Stimulated activated CD4-positive, alpha-beta T cell treated with anti-CD3 and anti-CD28 coated beads, Interleukin-4, amount 100 ng/mL, for 24 hours (primary cell): ENCODE data around the gene OR2T10.
"Not testable (repeated sequence)": the region's sequence is repeated elsewhere in the genome, so short reads cannot be mapped to it uniquely, and the experiment has no call there.

Source experiments
- DNase-seq: peaks from one replicate; pipeline ENCODE4 v3.0.0-alpha.2; 2020

The OR2T10 gene

DNA sequence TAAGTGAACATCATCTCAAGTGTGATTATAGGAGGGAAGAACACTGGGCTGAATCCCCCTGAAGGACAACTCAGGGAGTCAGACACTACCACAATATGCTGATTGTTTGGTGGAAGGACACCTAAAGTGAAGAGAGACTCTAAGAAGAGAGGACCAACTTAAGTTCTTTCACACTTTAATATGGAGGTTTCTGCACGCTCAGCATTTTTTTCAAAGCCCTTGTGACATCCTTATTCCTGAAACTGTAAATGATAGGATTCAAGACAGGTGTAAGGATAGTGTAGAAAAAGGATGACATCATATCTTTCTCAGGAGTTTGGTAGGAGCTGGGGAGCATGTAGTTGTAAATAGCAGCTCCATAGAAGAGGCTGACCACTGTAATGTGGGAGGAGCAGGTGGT lies 4.8 kb downstream of the OR2T10 start:
- DNase-seq, result no peak

DNA sequence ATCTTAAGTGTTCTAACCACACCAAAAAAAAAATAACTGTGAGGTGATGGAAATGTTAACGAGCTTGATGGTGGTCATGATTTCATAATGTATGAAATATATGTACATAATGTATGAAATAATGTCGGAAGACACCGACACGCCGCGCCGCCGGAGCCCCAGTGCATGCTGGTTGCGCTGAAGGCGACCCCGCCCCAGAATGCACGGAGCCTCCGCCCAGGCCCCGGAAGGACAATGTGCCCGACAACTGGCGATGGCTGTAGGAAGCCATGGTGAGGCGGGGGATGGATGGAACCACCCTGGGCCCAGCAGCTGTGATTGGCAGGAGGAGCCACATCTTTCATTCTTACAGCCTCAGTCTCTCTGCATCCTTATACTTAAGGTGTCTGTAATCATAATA lies 7.4 kb downstream of the OR2T10 start:
- DNase-seq, result no peak

DNA sequence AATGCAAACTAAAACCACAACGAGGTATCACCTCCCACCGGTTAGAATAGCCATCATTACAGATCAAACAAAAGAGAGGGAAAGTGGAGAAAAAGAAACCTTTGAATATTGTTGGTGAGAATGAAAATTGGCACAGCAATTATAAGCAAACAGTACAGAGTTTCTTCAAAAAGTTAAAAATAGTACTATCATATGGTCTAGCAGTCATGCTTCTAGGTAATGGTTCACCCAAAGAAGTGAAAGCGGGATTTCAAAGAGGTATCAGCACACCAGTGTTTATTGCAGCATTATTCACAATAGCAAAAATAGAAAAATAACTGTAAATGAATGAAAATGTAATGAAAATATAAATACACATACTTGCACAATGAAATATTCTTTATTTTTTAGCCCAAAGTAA lies 8.2 kb downstream of the OR2T10 start:
- DNase-seq, result no peak

DNA sequence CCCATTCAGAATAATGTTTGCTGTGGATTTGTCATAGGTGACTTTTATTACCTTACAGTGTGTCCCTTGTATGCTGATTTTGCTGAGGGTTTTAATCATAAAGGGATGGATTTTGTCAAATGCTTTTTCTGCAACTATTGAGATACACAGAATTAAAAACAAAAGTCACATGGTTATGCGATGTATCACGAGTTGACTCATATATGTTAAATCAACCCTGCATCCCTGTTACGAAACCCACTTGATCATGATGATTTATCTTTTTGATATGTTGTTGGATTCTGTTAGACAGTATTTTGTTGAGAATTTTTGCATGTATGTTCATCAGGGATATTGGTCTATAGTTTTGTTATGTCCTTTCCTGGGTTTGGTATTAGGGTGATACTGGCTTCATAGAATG lies 12.2 kb downstream of the OR2T10 start:
- DNase-seq, result no peak

DNA sequence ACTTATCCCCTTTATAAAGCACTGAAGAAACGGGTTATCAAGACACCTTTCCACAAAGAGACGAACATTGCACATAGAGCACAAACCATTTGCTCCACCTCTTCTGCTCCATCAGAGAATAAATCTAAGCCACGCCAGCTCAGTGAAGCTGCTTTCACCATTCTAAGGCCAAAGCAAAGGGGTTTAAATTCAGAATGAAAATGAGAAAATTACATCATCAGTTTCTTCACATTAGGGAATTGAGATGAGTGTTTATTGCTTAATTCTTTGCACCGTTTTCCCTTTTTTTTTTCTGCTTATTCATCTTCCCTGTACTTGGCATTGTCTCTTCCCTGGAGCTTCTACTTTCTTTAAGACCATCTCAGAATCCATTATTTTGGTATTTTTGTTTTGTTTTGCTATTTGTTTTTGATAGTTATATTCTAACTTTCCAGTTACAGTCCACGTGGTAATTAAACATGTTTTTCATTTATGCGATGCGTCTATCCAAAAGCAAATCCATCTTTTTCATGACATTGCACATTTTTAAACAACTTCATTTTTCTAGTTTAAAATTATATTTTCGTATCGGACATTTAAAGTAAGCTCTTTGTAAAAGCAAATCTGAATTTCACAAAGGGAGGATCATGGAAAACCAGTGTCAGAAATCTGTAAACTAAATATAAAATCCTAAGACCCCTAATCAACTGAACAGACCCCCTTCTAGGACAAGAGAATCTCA lies 21.1 kb downstream of the OR2T10 start:
- DNase-seq, result no peak

DNA sequence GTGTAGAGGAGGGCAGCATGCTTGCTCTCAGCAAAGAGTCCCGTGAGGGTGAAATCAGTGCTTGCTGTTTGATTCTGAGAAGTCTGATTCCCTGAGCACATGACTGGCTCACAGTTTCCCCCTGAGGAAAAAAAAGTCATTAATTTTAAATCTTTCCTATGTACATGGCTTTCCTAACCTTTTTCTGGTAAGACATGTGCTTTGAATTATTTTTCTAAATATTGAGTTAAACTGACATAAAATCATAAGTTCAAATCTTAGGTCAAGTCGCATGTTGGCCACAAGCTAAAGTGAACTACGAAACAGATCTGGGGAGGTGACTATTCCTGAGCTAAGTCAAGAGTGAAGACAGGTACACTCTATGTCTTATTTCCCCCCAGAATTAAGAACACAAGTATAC lies 22.8 kb downstream of the OR2T10 start, which contains the start of gene OR2T34:
TSS of gene OR2T34 (minus strand) at position 101 of the 400 bp plus-strand sequence. CDS start at position 101, 0 bp downstream.
- DNase-seq, result not testable (repeated sequence)

DNA sequence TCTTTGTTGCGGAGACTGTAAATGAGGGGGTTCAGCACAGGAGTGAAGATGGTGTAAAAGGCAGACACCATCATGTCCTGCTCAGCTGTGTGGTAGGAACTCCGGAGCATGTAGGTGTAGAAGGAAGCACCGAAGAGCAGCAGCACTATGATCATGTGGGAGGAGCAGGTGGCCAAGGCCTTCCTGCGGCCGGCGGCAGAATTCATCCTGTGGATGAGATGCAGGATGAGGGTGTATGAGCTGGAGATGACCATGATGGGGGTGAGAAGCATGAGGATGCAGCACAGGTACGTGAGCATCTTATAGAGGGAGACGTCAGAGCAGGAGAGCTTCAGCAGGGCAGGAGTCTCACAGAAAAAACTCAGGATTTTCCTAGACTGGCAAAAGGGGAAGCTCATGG lies 23.6 kb downstream of the OR2T10 start:
- DNase-seq, result not testable (repeated sequence)

DNA sequence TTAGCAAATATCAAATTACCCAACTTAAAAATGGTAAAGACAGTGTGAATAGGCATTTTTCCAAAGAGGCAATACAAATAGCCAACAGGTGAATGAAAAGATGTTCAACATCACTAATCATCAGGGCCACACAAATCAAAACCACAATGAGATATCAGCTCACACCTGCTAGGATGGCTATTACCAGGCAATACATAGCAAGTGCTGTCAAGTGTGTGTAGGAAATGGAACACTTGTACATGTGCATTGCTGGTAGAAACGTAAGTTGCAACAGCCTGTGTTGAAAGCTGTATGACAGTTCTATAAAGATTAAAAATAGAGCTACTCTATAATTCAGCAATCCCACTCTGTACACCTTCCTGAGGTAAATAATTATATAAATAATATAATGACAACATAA lies 25.5 kb downstream of the OR2T10 start:
- DNase-seq, result not testable (repeated sequence)

DNA sequence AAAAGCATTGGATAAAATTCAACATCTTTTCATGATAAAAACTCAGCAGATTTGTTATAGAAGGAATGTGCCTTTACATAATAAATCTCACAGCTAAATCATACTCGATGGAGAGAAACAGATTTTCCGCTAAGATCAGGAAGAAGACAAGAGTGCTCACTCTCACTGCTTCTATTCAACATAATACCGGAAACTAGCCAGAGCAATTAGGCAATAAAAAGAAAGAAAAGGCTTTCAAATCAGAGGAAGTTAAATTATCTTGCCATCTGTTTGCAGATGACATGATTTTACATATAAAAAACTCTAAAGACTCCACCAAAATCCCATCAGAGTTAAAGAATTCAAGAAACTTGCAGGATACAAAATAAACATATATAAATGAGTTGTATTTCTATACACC lies 26.7 kb downstream of the OR2T10 start:
- DNase-seq, result not testable (repeated sequence)

DNA sequence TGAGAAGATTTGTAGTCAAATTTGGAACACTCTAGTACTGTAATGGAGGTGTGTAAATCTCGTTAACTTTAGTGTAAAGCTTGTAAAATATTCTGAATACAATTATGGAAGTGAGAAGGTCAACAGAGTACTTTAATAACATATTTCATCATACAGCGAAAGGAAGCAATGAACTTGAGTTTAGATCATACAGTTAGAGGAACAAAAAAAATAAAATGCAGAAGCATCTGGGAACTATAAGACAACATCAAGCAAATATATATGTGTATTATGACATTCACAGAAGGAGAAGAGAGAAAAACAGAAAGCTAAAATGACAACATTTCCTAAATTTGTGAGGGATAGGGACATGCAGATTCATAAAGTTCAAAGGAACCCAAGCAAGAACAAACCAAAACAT lies 28.5 kb downstream of the OR2T10 start:
- DNase-seq, result not testable (repeated sequence)

DNA sequence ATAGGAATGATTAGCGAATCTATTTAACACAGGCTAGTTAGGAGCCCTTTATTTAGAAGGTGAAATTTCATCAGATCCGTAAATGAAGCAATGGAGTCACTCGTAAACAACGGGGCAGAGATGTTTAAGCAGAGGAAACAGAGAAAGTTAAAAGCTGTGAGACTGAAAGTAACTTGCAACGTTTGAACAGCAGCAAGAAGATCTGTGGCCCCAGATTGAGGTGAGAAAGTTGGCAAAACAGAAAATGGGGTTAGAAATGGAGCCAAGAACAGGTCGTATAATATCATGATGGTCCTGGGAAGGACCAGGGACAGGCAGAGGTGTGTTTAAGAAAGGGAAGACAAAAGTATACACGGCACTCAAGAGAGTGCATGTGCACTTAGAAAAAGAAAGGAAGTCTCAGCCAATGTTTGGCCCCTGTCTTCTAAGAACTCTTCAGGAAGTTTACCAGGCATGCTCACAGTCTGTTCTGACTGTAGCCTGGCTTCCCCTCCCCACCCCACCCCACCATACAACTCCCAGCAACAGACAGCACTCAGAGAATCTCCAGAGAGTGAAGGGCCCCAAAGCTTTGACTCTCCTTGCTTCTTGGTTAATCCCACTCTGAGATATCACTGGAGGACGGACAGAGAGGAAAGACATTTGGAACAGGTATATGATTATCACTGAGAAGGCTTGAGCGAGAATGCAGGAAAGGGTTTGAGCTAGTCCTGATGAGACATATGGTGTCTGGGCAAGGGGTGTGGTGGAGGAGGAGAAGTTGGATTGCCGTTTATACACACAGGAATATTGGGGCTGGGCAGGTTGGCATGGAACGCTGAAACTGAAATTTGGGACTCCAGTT lies 31.7 kb downstream of the OR2T10 start:
- DNase-seq, result peak; percentile 4

DNA sequence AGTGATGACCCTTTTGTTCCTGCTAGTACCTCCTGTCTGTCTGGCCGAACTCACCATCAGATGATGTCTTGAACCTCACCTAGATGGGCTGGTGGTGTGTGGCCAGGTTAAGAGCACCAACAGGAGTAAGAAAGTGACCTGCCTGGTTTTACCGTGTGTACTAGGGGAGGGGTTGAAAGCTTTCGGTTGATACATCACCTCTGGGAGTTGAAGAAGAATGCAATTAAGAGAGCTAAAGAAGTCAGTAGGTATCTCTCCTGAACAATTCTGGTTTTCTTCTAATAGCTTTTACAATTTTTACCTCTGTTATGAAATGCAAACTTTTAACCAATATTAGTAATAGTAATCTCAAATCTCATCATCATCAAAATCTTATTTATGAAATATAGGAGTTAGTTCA lies 34.8 kb downstream of the OR2T10 start, which contains the start of gene OR2T29:
TSS of gene OR2T29 (minus strand) at position 101 of the 400 bp plus-strand sequence. CDS start 3,281 bp downstream, outside the sequence.
- not testable (repeated sequence) for DNase-seq

DNA sequence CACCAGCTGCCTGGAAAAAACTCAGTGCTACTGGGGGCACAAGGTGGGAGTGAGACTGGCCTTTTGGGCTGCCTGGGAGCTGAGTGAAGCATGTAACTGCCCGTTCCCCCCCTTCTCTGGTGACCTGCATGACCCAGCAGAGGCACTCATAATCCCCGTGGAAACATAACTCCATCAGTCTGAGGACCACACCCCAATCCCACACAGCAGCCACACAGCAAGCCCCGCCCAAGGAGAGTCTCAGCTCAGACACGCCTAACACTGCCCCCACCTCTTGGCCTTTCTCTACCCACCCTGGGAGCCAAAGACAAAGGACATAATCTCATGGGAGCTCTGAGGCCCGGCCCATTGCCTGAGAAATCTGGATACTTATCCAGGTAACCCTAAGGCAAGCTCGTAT lies 46.5 kb downstream of the OR2T10 start:
- DNase-seq, result not testable (repeated sequence)

DNA sequence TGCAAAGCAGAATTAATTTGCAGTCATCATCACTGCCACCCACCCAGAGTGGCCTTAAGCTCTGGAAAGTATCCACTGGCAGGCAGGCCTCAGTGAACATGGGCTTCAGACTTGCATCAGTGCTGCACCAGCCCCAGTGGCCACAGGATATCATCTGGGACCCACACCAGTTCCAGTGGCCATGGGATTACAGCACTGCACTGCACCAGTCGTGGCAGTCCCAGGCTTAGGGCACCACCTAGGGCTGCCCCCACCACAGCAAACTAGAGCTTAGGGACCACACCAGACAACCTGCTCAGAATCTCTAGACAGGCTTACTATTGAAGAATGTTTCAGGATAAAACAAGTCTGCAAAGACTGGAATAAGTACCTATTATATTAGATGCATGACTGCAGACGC lies 50.1 kb downstream of the OR2T10 start:
- DNase-seq, result not testable (repeated sequence)
